NCI-H2029 (cell line): Measurements from ENCODE around the gene RAB7B.
"Not testable (repeated sequence)": the region's sequence is repeated elsewhere in the genome, so short reads cannot be mapped to it uniquely, and the experiment has no call there.

Source experiments
- DNase-seq: peaks from one replicate; lab custom pipeline; 2025; lab: John Stamatoyannopoulos, UW

The RAB7B gene

DNA sequence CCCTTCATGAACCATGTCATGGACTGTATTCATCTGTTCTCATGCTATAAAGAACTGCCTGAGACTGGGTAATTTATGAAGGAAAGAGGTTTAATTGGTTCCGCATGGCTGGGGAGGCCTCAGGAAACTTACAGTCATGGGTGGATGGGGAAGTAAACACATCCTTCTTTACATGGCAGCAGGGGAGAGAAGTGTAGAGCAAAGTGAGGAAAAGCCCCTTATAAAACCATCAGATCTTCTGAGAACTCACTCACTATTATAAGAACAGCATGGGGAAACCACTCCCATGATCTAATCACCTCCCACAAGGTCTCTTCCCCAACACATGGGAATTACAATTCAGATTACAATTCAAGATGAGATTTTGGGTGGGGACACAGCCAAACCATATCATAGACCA lies 6.6 kb downstream of the RAB7B start:
- DNase-seq = not testable (repeated sequence)

- DNase-seq = no peak
These were observed 8.8 kb downstream of the RAB7B start for GRCh38 chr1:205994346-205994745.

DNA sequence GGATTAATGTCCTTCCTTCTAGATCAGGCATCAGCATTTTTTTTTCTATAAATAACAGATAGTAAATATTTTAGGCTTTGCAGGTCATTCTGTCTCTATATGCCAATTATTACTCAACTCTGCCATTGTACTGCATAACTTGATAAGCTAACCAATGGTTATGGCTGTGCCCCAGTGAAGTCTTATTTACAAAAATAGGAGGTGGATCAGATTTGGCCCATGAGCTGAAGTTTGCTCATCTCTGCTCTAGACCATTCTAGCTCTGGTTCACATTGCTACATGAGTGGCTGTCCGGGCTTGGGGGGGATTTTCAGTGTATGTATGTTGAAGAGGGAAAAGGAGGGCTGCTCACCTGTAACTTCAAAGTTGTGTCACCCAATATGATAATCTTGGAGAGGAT lies 10.1 kb downstream of the RAB7B start:
- DNase-seq = no peak

GRCh38 chr1:205992218-205992882 lies 10.8 kb downstream of the RAB7B start:
- DNase-seq = no peak

GRCh38 chr1:205991237-205991636 lies 12.0 kb downstream of the RAB7B start:
- no peak for DNase-seq

GRCh38 chr1:205990226-205990625 lies 13.0 kb downstream of the RAB7B start:
- no peak for DNase-seq

DNA sequence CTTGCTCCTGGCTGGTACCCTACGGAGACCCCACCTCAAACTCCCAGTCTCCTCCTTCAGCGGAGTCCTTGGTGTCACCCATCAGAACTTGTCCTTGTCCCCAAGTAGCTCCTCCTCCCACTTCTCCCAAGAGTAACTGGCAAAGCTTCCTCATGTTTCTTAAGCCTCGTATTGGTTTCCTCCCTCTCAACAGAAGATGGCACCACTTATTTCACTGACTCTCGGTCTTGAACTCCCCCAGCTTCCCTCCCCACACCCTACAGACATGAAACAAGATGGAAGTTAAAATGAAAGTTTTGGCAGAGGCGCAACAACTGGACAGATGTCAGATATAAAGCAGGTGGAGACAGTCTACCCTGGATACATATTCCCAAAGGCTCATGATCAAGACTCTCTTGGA lies 13.4 kb downstream of the RAB7B start:
- DNase-seq = no peak

- no peak for DNase-seq
These were observed 14.6 kb downstream of the RAB7B start for GRCh38 chr1:205988585-205988995.

- no peak for DNase-seq
These were observed 16.3 kb downstream of the RAB7B start for GRCh38 chr1:205986861-205987260.

- no peak for DNase-seq
These were observed 16.9 kb downstream of the RAB7B start for GRCh38 chr1:205986292-205986691.

- DNase-seq = no peak
These were observed 17.7 kb downstream of the RAB7B start for GRCh38 chr1:205985330-205986005.

- DNase-seq = peak; percentile 47
These were observed 19.1 kb downstream of the RAB7B start for GRCh38 chr1:205983925-205984725.

DNA sequence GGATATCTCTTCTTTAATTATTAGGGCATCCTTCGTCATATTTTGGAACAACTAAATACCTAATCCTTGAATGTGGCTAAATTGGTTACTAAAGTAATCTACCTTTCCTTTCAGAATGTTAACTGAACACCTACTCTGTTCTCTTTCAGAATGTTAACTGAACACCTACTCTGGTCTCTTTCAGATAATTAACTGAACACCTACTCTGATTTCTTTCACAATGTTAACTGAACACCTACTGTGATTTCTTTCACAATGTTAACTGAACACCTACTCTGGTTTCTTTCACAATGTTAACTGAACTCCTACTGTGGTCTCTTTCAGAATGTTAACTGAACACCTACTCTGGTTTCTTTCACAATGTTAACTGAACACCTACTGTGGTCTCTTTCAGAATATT lies 21.9 kb downstream of the RAB7B start:
- DNase-seq = no peak

- DNase-seq = no peak
These were observed 22.8 kb downstream of the RAB7B start for GRCh38 chr1:205980237-205980870.

GRCh38 chr1:205979301-205979700 lies 23.9 kb downstream of the RAB7B start:
- DNase-seq = no peak

GRCh38 chr1:205978676-205979075 lies 24.5 kb downstream of the RAB7B start:
- DNase-seq = no peak

GRCh38 chr1:205977402-205978014 lies 25.7 kb downstream of the RAB7B start:
- DNase-seq = peak; percentile 62

DNA sequence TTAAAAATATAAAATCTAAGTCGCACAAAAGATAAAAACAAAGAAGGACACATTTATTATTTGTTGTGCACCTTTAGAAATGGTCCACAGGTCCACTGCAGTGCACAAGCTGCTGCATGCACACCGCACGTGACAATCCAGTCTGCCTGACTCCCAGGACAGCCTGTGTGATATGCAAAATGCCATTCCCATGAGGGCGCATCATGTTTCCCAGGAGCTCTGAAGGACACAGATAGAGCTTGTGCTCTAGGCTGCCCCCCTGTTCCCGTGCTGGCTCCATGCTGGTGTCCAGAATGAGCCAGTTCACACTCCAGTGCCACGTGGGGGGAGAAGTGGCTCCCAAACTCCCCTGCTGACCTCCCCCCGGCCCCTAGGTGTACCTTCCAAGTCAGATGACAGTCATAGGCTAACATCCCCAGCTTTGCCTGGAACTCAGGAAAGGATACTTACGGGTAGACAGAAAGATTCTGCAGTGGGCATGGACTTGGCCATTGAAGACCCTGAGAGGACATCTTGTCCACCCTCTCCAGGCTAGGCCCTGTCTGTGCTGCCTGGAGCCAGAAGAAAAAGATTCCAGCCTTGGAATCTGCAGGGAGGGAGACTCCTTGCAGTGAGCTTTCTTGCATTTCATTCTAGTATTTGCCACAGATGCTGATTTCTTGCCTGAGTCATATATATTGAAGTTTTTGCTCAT lies 26.3 kb downstream of the RAB7B start:
- DNase-seq = no peak

- DNase-seq = no peak
These were observed 27.2 kb downstream of the RAB7B start for GRCh38 chr1:205976036-205976435.

DNA sequence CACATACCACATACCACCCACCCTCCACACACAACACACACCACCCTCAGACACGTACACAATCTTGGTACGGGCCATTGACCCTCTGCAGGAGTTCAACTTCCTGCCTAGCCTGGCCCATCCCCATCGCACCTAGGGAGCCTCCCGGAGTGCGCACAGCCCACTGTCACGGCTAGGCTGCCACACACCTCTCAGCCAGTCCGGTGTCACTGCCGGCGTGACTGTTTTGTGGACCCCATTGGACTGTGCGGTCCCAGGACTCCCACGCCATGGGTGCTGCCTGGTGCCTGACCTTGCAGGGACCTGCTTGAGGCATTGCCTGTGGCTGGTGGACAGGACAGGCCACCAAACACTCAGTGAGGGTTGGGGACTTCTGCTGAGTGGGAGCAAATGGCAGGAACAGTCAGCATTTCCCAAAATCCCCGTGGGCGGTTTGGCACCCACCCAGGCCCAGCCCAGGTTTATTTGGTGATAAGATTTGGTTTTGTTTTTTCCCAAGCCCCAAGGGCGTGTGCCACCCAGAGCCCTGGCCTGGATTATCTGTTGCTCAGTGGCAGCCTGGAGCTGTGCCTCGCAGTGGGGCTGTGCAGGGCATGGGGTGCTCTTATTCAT lies 27.7 kb downstream of the RAB7B start:
- DNase-seq = no peak

DNA sequence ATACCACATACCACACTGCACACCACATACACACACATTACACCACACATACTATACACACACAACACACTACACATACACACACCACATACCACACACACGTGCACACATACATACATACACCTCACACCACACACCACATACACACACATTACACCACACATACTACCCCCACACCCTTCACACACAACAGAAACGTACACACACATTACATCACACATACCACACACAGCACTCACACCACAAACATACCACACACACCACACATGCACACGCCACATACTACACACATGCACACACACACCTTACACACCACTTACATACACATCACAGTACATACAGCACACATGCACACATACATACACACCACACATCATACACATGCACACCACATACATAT lies 28.5 kb downstream of the RAB7B start:
- DNase-seq = no peak
